Inferior parietal cortex (tissue), 1 donor: ENCODE measurements around the gene RABIF.
A peak's percentile ranks its signal among the peaks of the same experiment; 100 is the strongest.

ENCODE experiments used
- DNase-seq: peaks from one replicate; pipeline ENCODE4 v3.0.0-alpha.2; 2016; ENCODE audit errors: extremely low spot score

RABIF gene

GRCh38 chr1:202873026-202873425, 15.9 kb downstream of the RABIF start:
- no peak for DNase-seq

- no peak for DNase-seq
Observed at GRCh38 chr1:202871367-202871766, 17.6 kb downstream of the RABIF start.

DNA sequence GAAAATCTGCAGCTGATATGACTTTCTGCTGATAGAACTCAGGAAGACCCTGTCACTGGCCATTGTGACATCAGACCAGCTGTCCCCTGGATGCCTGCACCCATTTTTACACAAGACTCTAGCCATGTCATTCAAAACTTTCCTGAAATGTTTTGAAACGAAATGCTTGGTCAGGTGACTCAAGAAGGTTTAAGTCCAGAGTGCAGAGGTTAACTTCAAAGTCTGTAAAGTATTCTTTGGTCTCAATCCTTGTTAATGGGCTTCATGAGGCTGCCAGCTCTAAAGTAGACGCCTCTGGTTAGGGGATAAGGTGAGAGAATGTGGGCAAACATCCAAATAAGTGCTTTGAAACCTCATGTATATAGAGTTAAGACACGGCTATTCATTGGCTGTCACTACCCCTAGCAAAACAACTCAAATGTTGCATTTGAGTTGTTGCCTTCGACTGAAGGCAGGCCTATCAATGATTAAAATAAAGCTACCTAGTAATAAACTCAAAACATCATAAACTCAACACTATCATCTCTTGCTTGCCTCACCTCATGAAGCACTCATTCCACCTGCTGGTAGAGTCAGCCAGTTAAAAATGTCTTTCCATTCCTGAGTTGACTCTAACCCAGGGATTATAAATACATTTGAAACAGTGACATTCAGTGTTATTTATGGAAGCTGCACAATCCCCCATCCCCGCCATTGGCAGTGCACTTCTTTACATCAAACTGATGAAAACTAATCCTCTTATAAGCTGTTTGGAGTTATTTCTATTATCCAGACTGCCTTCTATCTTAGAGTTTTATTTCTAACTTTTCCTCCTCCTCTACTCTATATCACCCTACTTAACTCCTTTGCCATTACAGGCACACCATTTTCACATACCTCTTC, 26.0 kb downstream of the RABIF start:
- no peak for DNase-seq

- peak; percentile 93 for DNase-seq
Observed at GRCh38 chr1:202861420-202862132, 27.4 kb downstream of the RABIF start.

DNA sequence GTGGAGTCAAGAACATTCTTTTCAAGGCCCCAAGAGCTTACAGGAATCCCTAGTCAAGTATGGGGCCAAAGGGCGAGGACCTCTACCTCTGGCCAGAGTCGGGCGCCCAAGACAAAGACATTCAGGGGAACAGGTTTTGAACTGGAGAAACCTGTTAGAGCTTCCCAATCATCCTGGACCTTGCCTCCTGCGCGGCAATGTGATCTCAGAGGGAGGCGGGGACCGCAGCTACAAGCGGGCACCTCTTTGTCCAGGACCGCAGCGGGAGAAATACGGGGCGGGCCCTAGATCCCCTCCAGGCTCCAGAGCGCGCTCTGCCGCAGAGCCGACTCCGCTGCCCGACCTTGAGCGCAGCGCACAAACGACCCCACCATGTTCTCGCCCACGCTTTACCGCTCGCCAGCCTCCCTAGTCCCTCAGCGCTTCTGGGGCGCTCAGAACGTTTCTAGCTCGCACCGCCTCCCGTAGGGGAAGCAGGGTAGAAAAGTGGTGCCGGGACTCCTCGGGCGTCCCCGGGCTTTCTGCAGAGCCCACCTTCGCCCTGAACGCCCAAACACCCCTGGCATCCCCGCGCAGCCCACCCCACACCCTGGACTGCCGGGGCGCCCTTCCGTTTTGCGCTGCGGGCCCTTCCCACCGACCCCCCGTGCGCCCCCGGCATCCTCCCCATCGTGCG, 28.1 kb downstream of the RABIF start:
- peak; percentile 25 for DNase-seq

DNA sequence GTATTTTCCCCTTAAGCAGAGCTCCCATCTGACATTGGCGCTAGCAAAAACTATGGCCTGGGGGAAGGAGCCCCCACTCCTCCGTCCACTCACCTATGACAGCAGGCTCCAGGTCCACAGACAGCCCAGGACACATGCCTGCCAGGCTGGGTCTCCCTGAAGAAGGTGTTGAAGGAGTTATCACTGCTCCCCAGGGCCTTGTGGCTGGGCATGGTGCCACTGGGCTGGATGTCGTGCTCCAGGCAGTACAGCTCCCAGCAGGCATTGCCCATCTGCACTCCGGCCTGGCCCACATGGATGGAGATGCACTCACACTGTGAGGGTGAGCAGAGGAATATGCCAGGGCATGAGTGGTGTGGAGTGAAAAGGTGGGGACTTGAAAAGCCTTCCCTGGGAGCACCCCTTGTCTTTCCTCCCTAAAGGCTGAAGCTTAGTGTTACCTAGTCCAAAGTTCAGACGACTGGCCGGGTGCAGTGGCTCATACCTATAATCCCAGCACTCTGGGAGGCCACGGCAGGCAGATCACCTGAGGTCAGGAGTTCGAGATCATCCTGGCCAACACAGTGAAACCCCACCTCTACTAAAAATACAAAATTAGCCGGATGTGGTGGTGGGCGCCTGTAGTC, 30.0 kb downstream of the RABIF start:
- DNase-seq: no peak

- DNase-seq: no peak
Observed at GRCh38 chr1:202858331-202858730, 30.6 kb downstream of the RABIF start.

DNA sequence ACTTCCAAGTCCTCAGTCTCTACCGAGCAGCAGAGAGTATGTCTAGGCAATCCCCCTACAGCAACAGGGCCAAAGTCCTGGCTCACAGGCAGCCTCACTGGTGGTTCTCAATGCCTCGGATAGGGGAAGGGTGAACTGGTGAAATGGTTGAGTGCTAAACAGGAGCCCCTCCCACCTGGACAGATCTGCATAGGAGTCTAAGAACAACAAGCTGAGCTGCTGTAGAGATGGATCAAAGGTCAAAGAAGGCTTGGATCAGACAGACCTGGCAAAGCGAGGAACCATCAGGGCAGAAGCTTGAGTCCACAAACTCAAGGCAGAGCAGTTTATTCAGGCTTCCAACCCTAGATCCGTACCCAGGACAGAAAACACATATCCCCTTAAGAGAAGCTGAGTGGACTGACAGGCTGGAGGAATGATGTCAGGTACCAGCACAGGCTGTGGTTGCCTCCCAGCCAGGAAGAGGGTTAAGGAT, 31.8 kb downstream of the RABIF start:
- no peak for DNase-seq

DNA sequence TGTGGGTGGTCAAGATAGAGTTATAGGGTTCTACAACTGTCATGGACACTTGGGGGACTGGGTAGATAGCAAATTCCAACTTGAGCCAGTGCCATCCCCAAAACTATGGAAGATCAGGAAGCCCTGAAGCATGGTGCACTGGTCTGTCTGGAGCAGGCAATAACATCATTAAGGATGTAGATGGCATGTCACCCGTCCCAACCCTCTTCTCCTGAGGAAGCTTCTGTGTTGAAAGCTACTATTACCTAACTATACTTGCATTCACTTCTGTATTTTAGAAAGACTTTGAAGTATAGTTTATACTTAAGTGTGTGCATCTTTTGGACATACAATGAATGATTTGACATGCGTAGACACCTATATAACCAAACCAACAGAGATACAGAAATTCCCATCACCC, 32.9 kb downstream of the RABIF start:
- DNase-seq: no peak

DNA sequence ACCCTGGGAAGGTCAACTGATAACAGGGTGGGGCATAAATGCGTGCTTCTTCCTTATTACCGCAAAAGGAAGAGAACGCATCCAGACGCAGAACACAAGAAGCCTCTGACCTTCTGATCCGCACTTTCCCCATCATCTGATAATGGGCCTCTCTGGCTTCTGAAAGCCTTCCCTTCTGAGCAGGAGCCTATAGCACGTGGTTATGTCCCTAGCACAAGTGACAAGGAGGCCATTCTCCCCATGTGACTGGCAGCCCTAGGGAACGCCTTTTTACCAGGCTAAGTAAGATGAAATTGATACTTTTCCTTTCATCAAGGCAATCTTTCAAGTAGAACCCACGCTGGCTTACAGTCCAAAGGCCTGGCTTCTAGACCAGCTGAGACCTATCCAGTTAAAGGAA, 34.2 kb downstream of the RABIF start:
- no peak for DNase-seq

- DNase-seq: no peak
Observed at GRCh38 chr1:202852163-202852904, 36.6 kb downstream of the RABIF start.

- no peak for DNase-seq
Observed at GRCh38 chr1:202850593-202851362, 38.2 kb downstream of the RABIF start.

DNA sequence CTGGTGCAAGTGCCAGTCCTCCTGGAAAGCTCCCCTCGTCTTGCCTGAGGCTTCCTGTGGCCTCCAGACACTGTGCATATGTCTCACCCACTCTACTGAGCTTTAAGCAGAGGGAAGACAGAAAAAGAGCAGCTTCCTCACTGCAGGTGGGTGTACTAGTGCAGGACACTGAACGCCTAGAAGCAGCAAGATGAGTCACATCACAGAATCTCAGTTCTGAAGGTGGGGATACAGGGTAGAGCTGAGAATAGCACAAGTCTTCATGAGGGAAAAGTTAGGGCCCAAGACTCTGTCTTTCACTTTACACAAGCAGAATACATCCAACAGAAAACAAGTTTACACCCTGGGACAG, 40.8 kb downstream of the RABIF start:
- peak; percentile 34 for DNase-seq

DNA sequence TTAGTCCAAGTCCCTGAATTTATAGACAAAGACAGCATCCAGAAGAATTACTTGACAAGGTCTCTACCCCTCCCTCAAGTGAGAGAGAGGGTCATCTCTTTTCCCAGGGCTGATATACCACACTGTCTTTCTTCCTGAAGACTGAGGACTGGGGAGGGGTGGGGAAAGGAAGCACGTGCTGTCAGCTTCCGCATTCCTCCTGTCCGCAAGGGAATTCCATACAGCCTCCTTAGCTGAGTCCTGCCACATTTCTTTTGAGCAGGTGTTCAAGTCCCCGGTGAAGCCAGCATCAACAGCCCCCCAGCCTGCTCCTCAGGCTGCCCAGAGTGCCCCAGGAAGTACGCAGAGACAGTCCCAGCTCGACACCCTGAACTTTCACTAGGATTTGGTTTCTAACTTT, 44.0 kb downstream of the RABIF start:
- no peak for DNase-seq

GRCh38 chr1:202844259-202844658, 44.7 kb downstream of the RABIF start:
- no peak for DNase-seq

- no peak for DNase-seq
Observed at GRCh38 chr1:202843081-202843480, 45.9 kb downstream of the RABIF start.

GRCh38 chr1:202837746-202838262, 51.1 kb downstream of the RABIF start:
- no peak for DNase-seq

DNA sequence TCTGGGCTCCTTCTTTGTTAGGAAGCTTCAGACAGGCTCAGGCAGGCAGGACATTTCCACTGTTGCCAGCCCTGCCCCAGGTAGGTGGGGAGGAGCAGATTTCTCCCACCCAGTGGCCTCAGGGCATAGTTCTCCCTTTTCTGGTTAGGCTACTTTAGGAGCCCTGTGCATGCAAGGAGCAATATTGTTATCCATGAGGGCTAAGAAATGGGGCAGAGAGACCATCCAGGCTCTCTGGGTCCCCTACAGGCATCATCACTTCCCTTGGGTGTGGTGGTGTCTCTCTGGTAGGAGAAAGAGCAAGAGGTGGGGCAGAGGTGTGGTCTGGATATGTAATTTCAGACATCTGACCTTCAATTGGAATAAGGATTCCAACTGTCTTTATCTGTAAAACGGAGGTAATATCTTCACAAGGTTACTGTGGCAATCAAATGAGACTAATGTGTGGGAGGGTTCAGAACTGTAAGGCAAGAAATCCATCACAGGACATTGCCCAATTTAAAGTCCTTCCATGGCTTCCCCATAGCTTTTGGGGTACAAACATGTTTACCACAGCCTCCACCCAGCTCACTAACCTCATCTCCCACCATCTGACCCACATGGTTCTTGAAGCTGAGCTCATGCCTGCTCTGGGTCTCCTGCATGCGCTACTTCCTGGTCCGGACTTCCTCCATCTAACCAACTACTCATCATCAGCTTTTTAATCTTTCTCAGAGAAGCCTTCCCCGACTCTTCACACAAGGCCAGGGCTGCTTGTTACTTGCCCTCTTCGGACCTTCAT, 52.1 kb downstream of the RABIF start:
- no peak for DNase-seq

DNA sequence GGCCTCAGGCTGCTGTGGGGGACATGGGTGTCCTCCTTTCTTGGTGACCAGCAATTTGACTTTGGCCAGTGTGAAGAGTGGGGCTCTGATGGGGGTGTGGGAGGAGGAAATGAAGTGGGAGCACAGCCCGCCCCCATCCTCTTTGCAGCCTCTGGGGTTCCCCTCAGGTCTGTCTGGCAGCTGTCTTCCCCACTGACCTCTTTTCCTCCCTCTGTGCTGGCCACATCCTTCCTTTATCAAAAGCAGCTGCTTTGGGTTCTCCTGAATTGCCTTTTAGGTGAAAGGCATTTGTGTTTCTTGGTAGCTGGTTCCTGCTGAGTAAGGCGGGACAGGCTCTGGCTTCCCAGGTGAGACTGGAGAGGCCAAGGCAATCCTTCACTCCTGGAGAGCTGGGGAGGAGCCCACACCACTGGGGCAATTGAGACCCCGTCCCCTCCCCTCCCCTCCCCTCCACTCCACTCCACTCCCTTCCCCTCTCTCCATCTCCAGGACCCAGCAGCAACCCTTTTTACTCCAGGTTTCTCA, 53.3 kb downstream of the RABIF start:
- DNase-seq: no peak
